RKO (cell line): ENCODE data around the gene TGFBR1.
"Not testable (repeated sequence)": the region's sequence is repeated elsewhere in the genome, so short reads cannot be mapped to it uniquely, and the experiment has no call there.

ENCODE experiments used
- DNase-seq: peaks from one replicate; pipeline ENCODE4 v3.0.0-alpha.2; 2016; ENCODE audit warnings: low spot score

TGFBR1 gene

GRCh38 chr9:99189887-99190596 is 85.1 kb downstream of the TGFBR1 start:
- DNase-seq: no peak

- no peak for DNase-seq
These were observed 85.8 kb downstream of the TGFBR1 start for GRCh38 chr9:99190597-99191283.

- peak; percentile 56 for DNase-seq
These were observed 88.0 kb downstream of the TGFBR1 start for GRCh38 chr9:99192786-99193465.

GRCh38 chr9:99193466-99193821 is 88.5 kb downstream of the TGFBR1 start:
- DNase-seq: no peak

- DNase-seq: not testable (repeated sequence)
These were observed 91.6 kb downstream of the TGFBR1 start for GRCh38 chr9:99196484-99196883.

- DNase-seq: no peak
These were observed 92.3 kb downstream of the TGFBR1 start for GRCh38 chr9:99197124-99197630.

GRCh38 chr9:99197987-99198386 is 93.1 kb downstream of the TGFBR1 start:
- DNase-seq: no peak

GRCh38 chr9:99199938-99200539 is 95.1 kb downstream of the TGFBR1 start:
- DNase-seq: no peak

GRCh38 chr9:99201603-99202002 is 96.7 kb downstream of the TGFBR1 start:
- DNase-seq: no peak
